Stimulated activated naive CD8-positive, alpha-beta T cell treated with anti-CD3 and anti-CD28 coated beads, Interleukin-15, amount 100 ng/mL, for 72 hours (primary cell): ENCODE data around the gene DLL4.
A peak's percentile ranks its signal among the peaks of the same experiment; 100 is the strongest.

Experiments
- ATAC-seq: fragments of 150-1000 bp; cut with Tn5 transposase; 2 replicates; pipeline ENCODE4 v1.10.0; 2021; ENCODE audit warnings: mild to moderate bottlenecking, moderate library complexity
- DNase-seq, 2 donors: peaks; one replicate each; pipeline ENCODE4 v3.0.0; 2021 to 2022
- H3K27ac Mint-ChIP-seq, 2 donors: one replicate each; pipeline ENCODE4 v1.8.0; 2022; ENCODE audit warnings: mild to moderate bottlenecking in 2 of 2, mixed read lengths in 2 of 2, moderate library complexity in 2 of 2
- H3K27me3 Mint-ChIP-seq: one replicate; pipeline ENCODE4 v1.8.0; 2022; ENCODE audit warnings: mixed read lengths
- H3K4me1 Mint-ChIP-seq: one replicate; pipeline ENCODE4 v1.8.0; 2022; ENCODE audit warnings: mild to moderate bottlenecking, mixed read lengths
- H3K4me3 Mint-ChIP-seq, 2 donors: one replicate each; pipeline ENCODE4 v1.8.0; 2022; ENCODE audit warnings: mild to moderate bottlenecking in 2 of 2, mixed read lengths in 2 of 2, moderate library complexity in 1 of 2
- H3K9me3 Mint-ChIP-seq, 2 donors: one replicate each; pipeline ENCODE4 v1.8.0; 2022; ENCODE audit warnings: mixed read lengths in 2 of 2

The DLL4 gene

GRCh38 chr15:40901053-40901443, 28.1 kb upstream of the DLL4 start:
- H3K9me3 Mint-ChIP-seq = no peaks in the 10 kb centered on the region
- H3K27ac Mint-ChIP-seq = no peak overlapping the region

DNA sequence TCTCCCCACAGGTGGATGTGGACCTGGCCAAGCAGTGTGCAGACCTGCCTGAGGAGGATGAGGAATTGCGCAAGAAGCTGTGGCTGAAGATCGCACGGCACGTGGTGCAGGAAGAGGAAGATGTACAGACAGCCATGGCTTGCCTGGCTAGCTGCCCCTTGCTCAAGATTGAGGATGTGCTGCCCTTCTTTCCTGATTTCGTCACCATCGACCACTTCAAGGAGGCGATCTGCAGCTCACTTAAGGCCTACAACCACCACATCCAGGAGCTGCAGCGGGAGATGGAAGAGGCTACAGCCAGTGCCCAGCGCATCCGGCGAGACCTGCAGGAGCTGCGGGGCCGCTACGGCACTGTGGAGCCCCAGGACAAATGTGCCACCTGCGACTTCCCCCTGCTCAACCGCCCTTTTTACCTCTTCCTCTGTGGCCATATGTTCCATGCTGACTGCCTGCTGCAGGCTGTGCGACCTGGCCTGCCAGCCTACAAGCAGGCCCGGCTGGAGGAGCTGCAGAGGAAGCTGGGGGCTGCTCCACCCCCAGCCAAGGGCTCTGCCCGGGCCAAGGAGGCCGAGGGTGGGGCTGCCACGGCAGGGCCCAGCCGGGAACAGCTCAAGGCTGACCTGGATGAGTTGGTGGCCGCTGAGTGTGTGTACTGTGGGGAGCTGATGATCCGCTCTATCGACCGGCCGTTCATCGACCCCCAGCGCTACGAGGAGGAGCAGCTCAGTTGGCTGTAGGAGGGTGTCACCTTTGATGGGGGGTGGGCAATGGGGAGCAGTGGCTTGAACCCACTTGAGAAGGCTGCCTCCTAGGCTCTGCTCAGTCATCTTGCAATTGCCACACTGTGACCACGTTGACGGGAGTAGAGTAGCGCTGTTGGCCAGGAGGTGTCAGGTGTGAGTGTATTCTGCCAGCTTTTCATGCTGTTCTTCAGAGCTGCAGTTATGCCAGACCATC, 26.3 kb upstream of the DLL4 start:
- H3K27ac Mint-ChIP-seq = peak overlapping the region; percentile 41 to 81
- H3K9me3 Mint-ChIP-seq = no peaks in the 10 kb centered on the region
- DNase-seq = no peak
- ATAC-seq = no peak
- no peak overlapping the region for H3K4me3 Mint-ChIP-seq
- no peaks in the 10 kb centered on the region for H3K27me3 Mint-ChIP-seq
- H3K4me1 Mint-ChIP-seq = peaks cover 56% of the 10 kb centered on the region

More at GRCh38 chr15:40901053-40901443, 28.1 kb upstream of the DLL4 start:
- H3K4me3 Mint-ChIP-seq = no peak overlapping the region
- H3K4me1 Mint-ChIP-seq = peaks cover 54% of the 10 kb centered on the region
- no peak for DNase-seq
- H3K27me3 Mint-ChIP-seq = no peaks in the 10 kb centered on the region
- ATAC-seq = no peak

DNA sequence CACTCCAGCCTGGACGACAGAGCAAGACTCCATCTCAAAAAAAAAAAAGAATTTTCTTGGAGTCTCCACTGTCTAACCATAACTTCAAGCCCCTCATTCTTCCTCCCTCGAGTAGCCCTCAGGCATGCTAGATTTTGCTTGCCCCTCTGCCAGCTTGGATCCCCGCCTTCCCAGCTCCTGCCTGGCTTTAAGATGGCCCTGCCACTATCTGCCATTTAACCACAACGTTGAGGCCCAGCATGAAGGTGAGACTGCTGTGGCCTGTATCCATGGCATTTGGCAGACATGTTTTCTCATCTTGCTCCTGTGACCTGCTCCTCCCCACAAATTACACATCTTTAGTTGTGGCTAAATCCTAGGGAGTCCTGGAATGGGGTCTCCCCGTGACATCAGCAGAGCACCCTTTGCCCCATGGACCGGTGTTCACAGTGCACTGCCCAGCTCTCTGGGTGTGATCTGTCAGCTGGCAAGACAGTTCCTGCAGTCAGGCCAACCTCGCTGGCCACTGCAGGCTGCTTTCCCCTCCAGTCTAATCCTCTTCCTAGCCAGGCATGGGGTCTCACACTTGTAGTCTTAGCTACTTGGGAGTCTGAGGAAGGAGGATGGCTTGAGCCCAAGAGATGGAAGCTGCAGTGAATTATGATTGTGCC, 24.5 kb upstream of the DLL4 start:
- Mint-ChIP-seq H3K27ac (no peak overlapping the region), H3K4me3 (no peak overlapping the region), H3K9me3 (no peaks in the 10 kb centered on the region), H3K27me3 (no peaks in the 10 kb centered on the region), H3K4me1 (peaks cover 62% of the 10 kb centered on the region)
- ATAC-seq = no peak
- DNase-seq = no peak

DNA sequence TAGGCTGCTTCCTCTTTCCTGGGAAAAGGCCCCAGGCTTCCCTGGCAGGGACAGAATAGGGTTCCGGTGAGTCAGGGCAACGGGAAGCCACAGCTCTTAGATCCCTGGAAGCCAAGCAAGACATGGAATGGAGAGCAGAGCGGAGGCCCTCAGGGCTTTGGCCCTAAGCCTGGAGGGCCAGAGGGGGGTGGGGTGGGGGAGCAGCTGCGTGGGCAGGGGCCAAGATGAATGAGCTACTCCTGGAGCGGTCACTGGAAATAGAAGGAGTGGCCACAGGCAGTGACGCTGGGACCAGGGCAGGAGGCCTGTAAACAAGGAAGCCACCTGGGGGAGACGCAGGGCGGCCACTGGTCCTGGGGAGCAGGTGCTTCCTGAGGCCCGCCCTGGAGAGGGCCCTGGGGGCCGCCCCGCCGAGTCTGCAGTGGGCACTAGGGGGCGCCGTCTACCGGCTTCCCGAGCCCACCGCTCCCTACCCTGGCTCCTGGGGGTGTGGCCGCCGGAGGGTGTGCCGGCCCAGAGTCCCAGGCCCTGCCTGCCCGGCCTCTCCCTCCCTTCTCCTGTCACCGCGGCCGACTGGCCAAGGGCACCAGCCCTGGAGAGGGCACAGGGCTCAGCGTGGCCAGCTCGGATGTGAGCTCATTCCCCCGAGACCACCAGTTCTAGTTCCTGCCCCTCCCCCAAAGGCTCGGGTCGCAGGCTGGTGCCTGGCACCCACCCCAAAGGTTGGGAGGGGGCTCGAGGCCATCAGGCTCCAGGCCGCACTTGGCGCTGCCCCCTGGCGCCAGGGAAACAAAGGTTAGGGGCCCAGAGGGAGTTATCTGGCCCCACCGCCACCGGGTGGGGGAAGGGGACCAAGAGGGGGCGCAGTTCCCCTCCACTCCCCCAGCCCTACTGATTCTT, 22.8 kb upstream of the DLL4 start:
- H3K4me3 Mint-ChIP-seq = peak overlapping the region; percentile 90 to 95
- H3K9me3 Mint-ChIP-seq = no peaks in the 10 kb centered on the region
- peak; percentile 85 to 87 for DNase-seq
- H3K27ac Mint-ChIP-seq = peak overlapping the region in 1 of 2 donors; percentile 12
- H3K4me1 Mint-ChIP-seq = peaks cover 65% of the 10 kb centered on the region
- ATAC-seq = peak; percentile 87
- H3K27me3 Mint-ChIP-seq = no peaks in the 10 kb centered on the region

GRCh38 chr15:40906991-40907802, 21.9 kb upstream of the DLL4 start:
- ATAC-seq (peak; percentile 68), DNase-seq (peak; percentile 55 to 77)
- Mint-ChIP-seq H3K4me1 (peaks cover 62% of the 10 kb centered on the region), H3K4me3 (peak overlapping the region; percentile 90 to 95), H3K27me3 (no peaks in the 10 kb centered on the region), H3K9me3 (no peaks in the 10 kb centered on the region), H3K27ac (peak overlapping the region; percentile 88 to 95)

GRCh38 chr15:40908095-40908494, 21.0 kb upstream of the DLL4 start:
- Mint-ChIP-seq H3K27ac (no peak overlapping the region), H3K9me3 (no peaks in the 10 kb centered on the region), H3K27me3 (no peaks in the 10 kb centered on the region)

DNA sequence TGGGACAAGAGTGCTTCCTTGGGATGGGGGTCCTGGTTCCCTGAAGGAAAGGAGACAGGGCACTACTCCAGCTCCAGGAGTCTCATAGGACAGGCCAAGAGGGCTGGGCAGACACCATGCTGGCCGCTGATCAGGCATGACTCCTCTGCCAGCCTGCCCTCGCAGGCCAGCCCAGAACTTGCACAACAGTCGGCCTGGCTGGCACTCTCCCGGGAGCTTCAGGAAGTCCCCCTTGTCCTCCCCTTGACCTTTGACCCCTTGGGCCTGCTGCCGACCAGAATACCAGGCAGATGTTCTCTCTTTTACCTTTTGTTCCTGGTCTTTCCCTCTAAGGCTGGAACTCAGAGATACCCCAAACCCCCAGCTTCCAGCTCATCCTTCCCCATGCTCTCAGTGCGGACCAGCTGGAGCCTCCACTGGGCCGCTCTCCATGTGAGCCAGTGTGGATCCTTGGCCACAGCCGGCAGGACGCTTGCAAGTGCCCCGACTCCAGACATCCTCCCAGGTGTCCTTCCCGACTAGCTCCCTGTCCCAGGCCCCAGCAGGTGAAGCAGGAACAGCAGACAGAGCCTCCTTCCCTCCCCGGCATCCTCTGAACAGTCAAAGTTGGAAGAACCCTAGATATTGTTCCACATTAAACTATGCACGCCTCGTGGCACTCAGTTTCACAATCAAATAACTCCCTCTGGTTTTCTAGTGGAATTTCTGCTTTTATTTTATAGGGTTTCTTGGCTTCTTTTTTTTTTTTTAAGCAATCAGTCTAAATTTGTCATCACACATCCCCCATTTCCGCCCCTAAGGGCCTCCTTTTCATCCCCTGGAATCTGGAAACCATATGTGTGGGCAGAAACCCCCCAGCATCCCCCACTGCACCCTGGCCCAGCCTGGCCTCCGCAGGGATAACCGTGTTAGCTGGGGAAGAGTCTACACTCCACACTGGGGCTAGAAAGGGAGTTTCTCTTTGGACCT, 19.2 kb upstream of the DLL4 start:
- H3K4me3 Mint-ChIP-seq = no peak overlapping the region
- H3K27ac Mint-ChIP-seq = peak overlapping the region in 1 of 2 donors; percentile 35
- no peaks in the 10 kb centered on the region for H3K9me3 Mint-ChIP-seq
- peaks cover 35% of the 10 kb centered on the region for H3K4me1 Mint-ChIP-seq
- DNase-seq (no peak), ATAC-seq (no peak)
- H3K27me3 Mint-ChIP-seq = no peaks in the 10 kb centered on the region

More at GRCh38 chr15:40908095-40908494, 21.0 kb upstream of the DLL4 start:
- Mint-ChIP-seq H3K4me3 (peak overlapping the region; percentile 24 to 32), H3K4me1 (peaks cover 53% of the 10 kb centered on the region)
- no peak for DNase-seq
- no peak for ATAC-seq

- Mint-ChIP-seq H3K9me3 (no peaks in the 10 kb centered on the region), H3K4me1 (peaks cover 35% of the 10 kb centered on the region), H3K27ac (no peak overlapping the region), H3K27me3 (no peaks in the 10 kb centered on the region), H3K4me3 (no peak overlapping the region)
- DNase-seq (no peak), ATAC-seq (no peak)
These were observed 18.0 kb upstream of the DLL4 start for GRCh38 chr15:40911141-40911540.

- DNase-seq (no peak), ATAC-seq (no peak)
- no peaks in the 10 kb centered on the region for H3K27me3 Mint-ChIP-seq
- H3K27ac Mint-ChIP-seq = no peak overlapping the region
- no peaks in the 10 kb centered on the region for H3K9me3 Mint-ChIP-seq
- no peak overlapping the region for H3K4me3 Mint-ChIP-seq
- peaks cover 32% of the 10 kb centered on the region for H3K4me1 Mint-ChIP-seq
These were observed 17.4 kb upstream of the DLL4 start for GRCh38 chr15:40911693-40912092.

DNA sequence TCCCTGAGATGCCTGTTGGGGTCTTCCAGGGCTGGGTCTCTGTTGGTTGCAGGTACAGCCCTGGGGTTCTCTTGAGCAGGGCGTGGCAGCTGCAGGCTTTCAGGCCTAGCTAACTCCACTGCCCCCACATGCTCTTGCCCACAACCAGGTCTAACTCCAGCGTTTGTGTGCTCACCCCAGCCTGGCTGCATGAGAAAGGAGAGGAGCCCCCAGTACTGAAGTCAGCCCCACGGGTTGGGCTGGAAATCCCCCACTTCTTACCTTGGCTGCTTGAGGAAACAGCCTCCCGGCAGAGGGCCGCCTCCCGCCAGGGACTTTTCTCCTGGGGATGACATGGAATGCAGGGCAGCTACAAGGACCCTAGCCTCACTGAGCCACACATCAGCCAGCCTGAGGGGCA, 16.7 kb upstream of the DLL4 start:
- no peaks in the 10 kb centered on the region for H3K9me3 Mint-ChIP-seq
- no peak overlapping the region for H3K4me3 Mint-ChIP-seq
- H3K4me1 Mint-ChIP-seq = peaks cover 24% of the 10 kb centered on the region
- H3K27me3 Mint-ChIP-seq = no peaks in the 10 kb centered on the region
- H3K27ac Mint-ChIP-seq = no peak overlapping the region
- DNase-seq (no peak), ATAC-seq (no peak)

DNA sequence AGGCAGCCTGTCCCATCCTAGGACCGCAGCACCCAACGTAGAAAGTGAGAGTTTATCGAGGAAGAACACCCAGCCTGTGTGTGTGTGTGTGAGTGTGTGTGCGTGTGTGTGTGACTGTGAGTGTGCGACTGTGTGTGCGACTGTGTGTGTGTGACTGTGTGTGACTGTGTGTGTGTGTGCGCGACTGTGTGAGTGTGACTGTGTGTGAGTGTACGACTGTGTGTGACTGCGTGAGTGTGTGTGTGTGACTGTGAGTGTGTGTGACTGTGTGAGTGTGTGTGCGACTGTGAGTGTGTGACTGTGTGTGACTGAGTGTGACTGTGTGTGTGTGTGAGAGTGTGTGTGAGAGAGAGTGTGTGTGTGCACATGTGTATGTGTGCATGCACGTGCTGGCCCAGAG, 15.1 kb upstream of the DLL4 start:
- Mint-ChIP-seq H3K9me3 (no peaks in the 10 kb centered on the region), H3K4me1 (peaks cover 14% of the 10 kb centered on the region), H3K27ac (peak overlapping the region in 1 of 2 donors; percentile 13), H3K4me3 (no peak overlapping the region), H3K27me3 (no peaks in the 10 kb centered on the region)
- DNase-seq (no peak), ATAC-seq (no peak)

DNA sequence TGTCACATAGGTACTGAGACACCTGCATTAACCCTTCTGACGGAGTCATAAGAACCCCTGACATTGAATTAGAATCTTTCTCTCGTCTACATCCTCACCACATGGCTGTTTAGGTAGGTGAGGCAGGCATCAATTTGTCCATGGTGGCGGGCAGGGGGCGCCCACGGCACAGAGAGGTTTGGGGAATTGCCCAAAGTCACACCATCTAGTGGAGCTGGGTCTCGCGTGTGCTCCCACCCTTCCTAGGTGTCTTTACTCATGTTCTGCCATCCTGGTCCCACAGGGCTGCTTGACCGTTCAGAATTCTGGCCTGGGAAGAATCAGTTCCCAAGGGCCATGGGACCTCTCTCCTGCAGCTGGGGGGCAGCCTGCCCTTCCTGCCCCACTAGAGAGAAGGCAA, 14.7 kb upstream of the DLL4 start:
- Mint-ChIP-seq H3K27me3 (no peaks in the 10 kb centered on the region), H3K9me3 (no peaks in the 10 kb centered on the region), H3K27ac (no peak overlapping the region), H3K4me1 (peaks cover 14% of the 10 kb centered on the region), H3K4me3 (no peak overlapping the region)
- no peak for DNase-seq
- no peak for ATAC-seq

- H3K4me3 Mint-ChIP-seq = no peak overlapping the region
- no peaks in the 10 kb centered on the region for H3K9me3 Mint-ChIP-seq
- DNase-seq (no peak), ATAC-seq (no peak)
- no peaks in the 10 kb centered on the region for H3K27me3 Mint-ChIP-seq
- H3K4me1 Mint-ChIP-seq = peaks cover 9% of the 10 kb centered on the region
- H3K27ac Mint-ChIP-seq = no peak overlapping the region
These were observed 14.0 kb upstream of the DLL4 start for GRCh38 chr15:40915116-40915661.

DNA sequence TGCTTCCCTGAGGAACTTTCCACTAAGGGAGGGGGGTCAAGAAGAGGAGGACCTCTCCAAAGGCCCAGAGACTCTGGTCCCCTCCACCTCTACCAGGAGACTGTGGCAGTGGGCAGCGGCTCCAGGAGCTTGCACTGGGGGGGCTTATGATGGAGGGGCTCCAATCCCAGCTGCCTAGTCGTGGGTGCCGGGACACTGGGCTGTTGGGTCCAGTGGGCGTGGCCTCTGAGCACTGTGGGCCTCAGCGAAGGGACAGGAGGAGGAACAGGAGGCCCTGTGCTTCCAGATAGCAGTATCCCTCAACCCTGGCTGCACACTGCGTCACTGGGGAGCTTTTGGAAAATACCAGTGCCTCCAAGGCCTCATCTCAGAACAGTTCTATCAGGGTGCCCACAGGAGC, 13.5 kb upstream of the DLL4 start:
- peaks cover 6% of the 10 kb centered on the region for H3K4me1 Mint-ChIP-seq
- DNase-seq = no peak
- no peak overlapping the region for H3K27ac Mint-ChIP-seq
- no peaks in the 10 kb centered on the region for H3K9me3 Mint-ChIP-seq
- no peak overlapping the region for H3K4me3 Mint-ChIP-seq
- H3K27me3 Mint-ChIP-seq = no peaks in the 10 kb centered on the region
- ATAC-seq = no peak
